GM19438 (cell line): ENCODE data around the gene WDR93.

Experiments
- ATAC-seq: cut with Tn5 transposase; IDR thresholded peaks from one replicate; pipeline ENCODE4 v1.9.1; 2021; ENCODE audit warnings: low read depth; ENCODE audit not compliant: unreplicated experiment

Gene WDR93

DNA sequence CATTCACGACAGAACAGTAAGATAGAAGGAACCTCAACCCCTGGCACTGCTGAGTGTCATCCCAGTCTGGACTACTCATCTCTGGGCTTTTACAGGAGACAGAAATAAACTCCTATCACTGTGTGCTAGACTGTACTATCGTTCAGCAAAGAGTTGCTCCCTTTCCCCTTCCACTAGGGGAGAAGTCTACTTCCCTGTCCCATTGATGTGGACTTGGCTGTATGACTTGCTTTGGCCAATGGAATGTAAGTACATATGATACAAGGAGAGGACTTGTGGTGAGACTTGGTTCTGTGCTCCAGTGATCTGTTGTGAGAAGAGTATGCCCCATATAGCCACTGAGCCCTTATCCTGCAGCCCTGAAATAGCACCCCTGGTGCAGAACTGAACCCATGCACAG lies 30.1 kb upstream of the WDR93 start:
- no peak for ATAC-seq

GRCh38 chr15:89662893-89663626 lies 27.6 kb upstream of the WDR93 start:
- ATAC-seq: no peak

- no peak for ATAC-seq
Observed at GRCh38 chr15:89664441-89665350, 25.9 kb upstream of the WDR93 start.

GRCh38 chr15:89665449-89666181 lies 25.0 kb upstream of the WDR93 start:
- peak; percentile 59 for ATAC-seq

DNA sequence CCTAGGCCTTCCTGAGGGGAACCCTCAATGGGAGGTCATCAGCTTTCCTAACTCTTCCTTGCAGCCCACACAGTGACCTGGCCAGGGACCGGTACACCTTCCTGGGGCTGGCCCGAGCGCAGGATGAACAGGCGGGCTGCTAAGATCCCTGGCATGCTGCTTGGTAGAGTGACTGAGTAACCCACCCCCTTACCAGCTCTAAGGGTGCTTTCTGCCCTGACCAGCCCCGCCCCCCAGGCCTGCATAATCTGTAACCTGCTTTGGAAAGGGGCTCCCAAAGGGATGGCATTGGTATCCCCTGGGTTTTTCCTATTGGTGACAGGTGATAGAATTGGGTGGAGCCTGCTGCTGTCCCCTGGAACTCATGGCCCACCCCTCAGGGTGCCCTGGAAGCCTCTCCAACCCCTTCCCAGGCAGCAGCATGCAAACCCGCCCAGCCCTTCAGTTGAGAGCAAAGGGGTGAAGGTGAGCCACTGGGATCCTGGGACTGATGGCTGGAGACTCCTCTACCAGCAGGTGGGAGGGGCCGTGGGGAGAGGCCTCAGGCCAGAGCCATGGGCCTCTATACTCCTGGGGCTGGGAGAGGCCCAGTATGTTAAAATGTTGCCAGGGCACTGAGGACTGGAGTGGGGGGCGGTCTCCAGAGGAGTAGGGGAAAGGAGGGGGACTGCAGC lies 24.3 kb upstream of the WDR93 start:
- no peak for ATAC-seq

DNA sequence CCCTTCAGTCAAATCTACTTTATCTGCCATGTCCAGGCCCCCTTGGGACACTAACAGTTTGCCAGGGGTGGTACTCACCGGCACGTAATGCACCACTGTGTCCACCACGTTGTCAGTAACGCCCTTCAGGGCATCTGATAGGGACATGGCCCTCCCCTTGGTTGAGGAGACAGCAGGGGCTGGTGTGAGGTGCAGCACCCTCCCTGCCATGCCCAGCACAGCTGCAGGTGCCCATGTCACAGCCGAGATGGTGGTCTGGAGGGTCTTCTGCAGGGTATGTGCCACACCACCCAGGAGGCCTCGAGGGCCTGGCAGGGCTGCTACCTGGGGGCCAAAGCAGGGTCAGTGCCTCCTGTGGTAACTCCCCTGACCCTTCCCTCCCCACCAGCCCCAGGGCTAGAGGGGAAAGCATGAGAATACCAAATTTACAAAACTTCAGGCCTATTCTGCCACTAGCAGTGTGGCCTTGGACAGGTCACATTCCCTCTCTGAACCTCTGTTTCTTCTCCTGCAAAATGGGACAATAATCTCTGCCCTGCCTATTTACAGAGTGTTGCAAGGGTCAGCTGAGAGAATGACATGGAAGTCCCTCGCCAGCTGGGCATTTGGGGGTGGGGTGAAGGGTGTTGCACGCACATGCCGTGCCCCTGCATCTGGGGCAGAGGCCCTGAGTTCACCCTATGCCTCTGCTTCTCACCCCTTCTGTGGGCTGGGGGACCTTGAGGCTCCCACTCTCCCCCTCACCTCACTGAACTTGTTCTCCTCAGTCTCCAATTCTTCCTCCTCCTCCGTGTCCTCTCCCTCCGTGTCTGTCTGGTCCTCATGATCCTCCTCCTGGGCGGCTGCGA lies 23.5 kb upstream of the WDR93 start:
- no peak for ATAC-seq

GRCh38 chr15:89667706-89667960 lies 23.0 kb upstream of the WDR93 start:
- no peak for ATAC-seq

GRCh38 chr15:89668171-89668570 lies 22.4 kb upstream of the WDR93 start:
- ATAC-seq: no peak

GRCh38 chr15:89669309-89669865 lies 21.2 kb upstream of the WDR93 start:
- ATAC-seq: no peak

GRCh38 chr15:89669941-89670340 lies 20.7 kb upstream of the WDR93 start:
- ATAC-seq: no peak

- no peak for ATAC-seq
Observed at GRCh38 chr15:89670971-89671560, 19.5 kb upstream of the WDR93 start.

DNA sequence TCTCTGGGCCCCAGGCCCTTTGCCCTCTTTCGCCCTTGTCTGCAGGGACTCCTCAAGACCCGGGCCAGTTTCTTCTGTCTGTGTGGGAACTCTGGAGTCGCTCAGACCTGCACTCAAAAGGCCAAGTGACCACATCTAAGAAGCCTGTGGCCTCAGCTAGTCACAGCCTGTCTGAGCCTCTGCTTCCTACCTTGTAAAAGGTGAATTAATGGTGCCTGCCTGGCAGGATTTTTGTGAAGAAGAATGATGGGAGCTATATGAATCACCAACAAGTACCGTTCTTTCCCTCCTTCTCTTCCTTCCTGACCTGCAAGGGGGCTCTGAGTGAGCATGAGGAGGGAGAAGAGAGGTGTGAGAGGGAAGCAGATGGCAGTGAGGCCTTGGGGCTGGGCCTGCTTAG lies 18.9 kb upstream of the WDR93 start:
- no peak for ATAC-seq

DNA sequence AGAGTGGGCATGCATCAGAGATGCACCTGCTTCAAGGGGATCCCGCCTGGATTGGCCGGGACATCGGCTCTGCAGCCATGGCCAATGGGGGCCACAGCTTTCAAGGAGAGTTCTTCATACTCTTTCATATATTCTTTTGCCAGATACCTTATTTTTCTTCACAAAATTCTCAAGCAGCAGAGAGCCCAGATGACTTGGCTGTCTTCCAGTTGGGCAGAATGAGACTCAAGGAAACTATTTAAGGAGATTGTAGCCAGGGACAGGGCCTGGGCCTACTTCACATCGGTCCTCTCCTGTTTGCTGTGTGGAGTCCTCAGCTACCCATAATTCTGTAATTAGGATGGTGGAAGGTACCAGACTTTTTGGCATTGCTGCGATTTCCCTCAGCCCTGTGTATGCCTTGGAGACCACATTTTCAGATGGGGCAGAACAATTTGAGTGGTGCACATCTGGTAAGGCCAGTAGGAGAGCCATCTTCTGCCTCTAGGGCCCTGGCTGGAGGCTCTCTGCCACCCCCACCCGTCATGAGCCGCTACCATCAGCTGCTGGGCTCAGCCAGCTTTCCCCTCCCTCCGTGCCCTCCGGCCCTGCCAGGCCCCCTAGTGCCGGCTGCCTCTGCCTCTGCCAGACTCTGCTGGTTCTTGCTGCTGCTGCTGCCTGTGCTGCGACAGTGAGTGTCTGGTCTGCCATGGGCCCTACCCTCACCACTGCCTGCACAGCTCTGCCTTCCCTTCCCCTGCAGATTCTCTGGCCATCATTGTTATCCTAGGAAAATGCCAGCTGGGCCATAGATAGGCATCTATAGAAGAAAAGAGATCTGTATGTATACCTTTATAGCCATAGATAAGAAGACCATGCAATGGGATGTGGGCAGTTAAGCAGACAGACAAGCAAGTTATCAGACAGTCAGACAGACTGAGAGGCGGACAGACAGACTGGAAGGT lies 18.1 kb upstream of the WDR93 start:
- ATAC-seq: no peak

DNA sequence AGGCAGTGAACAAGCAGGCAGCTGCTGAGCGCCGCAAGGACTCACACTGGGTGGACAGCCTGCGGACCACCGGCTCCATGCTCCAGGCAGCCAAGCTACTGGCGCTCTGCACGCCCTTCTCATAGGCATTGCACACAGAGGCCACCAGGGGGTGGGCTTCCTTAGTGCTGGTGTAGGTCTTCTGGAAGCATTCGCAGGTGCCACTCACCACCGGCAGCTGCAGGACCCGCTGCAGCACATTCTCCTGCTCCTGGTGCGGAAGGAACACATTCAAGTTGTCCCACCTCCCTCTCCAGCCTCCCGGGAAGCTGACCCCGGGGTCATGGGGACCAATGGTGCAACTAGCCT lies 17.5 kb upstream of the WDR93 start:
- no peak for ATAC-seq

GRCh38 chr15:89674526-89674925 lies 16.1 kb upstream of the WDR93 start:
- ATAC-seq: no peak

DNA sequence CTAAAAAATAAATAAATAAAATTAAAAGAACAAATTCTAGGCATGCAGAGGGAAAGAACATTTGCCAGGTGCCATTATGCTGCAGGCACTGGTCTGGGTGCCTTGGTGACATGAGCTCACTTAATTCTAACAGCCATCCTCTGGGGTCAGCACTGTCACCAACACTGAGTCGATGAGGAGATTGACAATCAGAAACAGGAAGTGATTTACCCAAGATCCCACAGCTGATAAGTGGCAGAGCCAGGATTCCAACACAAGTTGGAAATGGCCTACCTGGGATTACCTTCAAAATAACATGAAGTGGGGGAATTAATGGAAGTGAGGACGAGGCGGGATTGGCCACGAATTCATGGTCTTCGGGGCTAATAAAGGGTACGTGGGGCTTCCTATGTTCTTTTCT lies 15.0 kb upstream of the WDR93 start:
- no peak for ATAC-seq

- no peak for ATAC-seq
Observed at GRCh38 chr15:89677381-89677780, 13.2 kb upstream of the WDR93 start.

DNA sequence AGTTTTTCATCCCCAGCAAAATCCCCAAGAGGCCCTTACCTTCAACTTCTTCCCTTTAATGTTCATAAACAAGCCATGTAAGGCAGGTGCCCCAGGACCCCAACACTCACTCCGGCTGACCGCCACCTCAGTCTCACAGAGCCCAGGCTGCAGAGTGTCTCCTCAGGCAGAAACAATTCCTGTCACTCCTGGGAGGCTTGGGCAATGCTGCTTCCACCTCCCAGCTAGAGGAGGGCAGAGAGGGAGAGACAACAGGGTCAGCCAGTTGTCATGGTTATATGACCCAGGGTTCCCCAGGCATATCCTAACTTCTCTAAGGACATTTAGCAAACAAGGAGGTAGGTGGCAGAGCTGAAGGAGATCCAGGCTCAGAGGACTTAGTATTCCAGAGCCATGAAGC lies 11.4 kb upstream of the WDR93 start, which contains the start of gene PLIN1:
TSS of gene PLIN1 (minus strand) at position 156 of the 400 bp plus-strand sequence. CDS start 1,878 bp downstream, outside the sequence.
- ATAC-seq: no peak
